GM19351 (cell line): ENCODE data around the gene SRPK3.

Experiments
- ATAC-seq: cut with Tn5 transposase; IDR thresholded peaks from one replicate; pipeline ENCODE4 v1.9.1; 2021; ENCODE audit warnings: mild to moderate bottlenecking, moderate library complexity; ENCODE audit not compliant: unreplicated experiment

SRPK3 gene

DNA sequence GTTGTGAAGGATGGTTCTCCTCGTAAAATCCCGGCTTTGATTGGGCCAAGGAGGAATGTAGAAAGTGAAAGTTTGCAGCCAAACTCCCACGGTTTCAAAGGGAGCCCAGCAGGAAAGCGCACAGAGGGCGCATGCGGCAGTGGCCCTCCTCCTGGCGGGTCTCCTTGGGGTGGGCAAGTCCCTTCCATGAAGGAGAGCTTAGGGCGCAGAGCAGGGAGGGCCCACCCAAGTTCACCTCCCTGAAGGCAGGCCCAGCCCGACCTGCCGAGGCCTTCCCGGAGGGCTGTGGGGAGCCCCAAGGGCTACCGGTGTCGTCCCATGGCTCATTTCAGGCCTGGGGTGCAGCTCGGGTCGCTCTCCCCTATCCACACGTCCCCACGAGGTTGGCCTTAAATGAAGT is 47.5 kb downstream of the SRPK3 start:
- no peak for ATAC-seq

DNA sequence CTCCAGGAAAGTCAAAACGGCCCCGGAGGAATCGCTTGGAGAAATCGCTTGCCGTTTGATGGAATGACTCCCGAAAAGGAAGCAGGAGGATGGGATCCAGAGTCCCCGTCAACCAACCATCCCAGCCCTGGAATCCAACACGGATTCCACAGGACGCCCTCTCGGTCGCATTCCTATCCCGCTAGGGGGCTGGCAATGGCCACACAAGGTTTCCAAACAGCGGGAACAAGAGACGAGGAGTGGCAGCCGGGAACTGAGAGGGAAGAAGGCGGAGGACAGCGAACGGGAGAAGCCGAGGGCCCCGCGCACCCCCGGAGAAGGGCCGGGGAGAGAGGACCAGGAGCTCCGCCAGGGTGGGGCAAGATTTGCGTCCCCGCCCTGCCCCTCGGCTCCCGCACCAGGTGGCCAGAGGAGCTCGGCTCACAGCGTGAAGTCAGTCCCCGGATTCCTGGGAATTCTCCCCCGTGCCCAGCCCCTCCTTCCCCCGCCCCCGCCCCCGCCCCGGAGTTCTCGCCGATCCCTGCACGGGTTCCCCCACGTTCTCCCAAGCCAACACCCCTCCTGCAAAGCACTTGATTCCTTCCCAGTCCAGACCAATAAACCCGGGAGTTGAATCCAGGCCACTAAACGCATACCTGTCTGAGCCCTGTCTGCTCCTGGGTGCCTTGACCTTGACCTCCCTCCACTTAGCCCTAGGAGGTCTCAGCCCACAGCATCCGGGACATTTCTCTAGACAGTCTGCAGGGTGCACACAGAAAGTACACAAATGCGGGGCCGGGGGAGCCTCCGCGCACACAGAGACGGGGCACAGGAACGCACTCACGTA is 48.1 kb downstream of the SRPK3 start:
- no peak for ATAC-seq

DNA sequence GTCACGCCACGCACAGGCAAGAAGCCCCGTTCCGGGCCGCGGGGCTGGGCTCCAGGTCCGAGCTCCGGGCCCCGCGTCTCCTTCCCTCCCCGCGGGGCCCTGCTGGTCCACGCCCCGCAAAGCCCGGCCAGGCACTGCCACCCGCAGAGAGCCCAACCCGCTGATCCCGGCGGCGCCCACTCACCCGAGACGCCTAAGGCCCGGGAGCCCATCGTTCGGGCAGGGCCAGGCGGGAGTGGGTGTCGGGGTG is 48.6 kb downstream of the SRPK3 start:
- no peak for ATAC-seq

DNA sequence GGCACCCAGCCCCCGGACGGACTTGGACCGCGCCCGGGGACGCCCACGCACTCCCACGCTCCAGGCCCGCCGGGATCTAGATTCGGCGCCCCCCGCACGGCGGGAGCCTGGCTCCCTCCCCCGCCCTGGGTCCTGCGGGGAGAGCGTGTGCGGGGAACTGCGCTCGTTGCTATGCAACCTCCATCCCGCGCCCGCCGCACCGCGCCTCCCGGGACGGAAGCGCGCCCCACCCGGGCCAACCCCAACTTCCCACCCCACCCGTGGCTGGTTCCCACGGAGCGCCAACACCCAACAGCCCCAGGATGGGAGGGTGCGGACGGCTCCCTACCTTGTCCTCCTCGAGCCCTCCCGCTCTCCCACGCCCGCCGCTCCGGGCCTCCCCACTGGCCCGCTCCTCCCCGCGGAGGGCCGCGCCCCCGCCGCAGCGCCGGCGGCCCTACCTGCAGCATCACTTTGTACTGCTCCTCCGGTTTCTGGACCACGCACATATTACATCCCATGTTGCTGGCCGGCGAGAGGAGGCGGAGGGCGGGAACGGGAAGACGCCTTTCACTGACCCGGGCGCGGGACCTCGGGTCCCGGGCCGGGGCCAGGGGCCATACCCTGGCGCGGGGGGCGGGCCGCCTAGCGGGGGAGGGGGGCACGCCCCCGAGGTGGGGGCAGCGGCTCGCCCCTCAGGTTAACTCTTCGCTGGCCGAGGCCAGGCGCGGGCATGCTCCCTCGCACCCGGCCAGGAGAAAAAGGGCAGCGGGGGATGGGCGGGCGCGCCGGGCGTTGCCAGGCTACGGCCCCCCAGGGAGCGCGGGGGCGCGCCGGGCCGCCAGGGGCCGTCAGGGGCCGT is 49.2 kb downstream of the SRPK3 start, which contains the start of gene PDZD4:
PDZD4 (minus strand) TSS at position 746 of the 841 bp plus-strand sequence; CDS start at position 500, 246 bp downstream.
- no peak for ATAC-seq

DNA sequence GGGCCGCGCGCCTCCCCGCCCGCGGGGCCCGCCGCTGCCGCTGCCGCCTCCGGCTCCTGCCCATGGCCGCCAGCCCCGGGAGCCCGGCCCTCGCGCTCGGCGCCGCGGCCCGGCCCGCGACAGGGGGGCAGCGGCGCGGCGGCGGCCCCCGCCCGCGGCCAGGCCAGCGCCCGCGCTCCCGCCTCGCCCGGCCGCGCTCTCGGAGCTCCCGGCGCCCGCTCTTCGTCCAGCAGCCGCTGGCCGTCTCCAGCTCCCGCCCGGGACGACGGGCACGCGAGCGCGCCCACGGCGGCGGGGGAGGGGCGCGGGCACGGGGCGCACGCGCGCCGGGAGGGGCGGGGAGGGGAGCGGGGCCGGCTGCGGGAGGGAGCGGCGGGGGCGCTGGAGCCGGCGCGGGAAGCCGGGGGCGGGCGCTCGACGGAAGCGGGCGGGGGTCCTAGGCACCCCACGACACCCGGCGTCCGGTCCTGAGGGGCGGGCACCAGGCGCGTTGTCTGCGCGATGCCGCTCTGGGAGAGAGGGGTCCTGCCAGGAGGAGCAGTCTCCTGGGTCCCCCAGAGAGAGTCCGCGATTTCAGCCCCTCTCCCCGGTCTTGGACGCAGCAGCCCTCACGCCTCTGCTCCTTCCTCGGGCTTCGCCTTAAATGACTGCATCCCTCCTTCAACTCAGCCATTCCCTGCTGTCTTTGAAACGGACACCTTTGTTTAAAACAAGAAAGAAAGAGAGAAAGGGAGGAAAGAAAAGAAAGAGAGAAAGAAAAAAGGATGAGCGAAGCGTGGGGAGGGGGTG is 50.0 kb downstream of the SRPK3 start:
- no peak for ATAC-seq

DNA sequence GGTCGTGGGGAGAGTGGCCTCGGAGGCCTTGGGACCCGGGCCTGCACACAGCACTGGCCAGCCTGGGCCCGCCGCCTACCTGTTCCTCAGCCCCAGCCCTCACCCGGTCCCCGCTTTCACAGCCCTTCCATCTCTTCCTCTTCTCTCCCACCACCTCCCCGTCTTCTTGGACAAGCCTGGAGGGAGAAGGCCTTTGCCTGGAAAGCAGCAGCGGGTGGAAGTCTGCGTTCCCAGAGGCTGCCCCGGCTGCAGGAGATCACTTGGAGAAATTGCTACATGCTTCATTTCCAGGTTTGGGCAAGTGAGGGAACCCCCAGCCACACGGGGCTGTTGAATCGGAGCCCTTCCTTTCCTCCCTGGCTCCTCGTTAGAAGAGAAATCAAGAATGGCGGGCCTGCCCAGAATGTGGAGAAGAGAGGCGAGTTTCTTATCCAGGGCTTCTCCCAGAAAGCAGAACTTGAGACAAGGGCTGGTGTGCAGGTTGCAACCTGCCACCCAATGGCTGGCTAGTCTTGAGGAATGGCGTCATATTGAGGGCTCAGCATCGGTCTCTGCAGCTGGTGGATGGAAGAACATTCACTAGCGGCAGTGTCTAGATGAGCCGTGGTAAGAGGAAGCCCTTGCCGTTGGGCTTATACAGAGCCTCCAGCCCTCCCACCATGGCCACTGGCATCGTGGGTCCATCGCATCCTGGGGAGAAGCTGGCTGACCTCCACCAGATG is 50.7 kb downstream of the SRPK3 start:
- ATAC-seq = no peak

DNA sequence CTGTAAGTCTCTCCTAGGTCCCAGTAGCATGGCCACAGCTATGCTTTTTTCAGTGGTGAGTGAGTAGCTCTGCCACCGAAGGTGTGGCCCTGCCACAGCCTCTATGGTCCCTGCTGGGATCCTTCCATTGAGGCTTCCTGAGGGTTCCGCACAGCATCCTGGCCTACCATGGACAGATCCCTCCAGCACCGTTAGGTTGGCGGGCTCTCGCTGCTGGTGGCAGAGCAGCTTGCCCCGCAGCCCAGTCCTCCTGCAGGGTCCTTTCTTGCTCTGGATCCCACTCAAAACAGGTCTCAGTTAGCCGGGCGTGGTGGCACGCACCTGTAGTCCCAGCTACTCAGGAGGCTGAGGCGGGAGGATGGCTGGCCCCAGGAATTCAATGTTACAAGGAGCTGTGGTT is 51.9 kb downstream of the SRPK3 start:
- no peak for ATAC-seq
